AG04450 (cell line): ENCODE data around the gene ITSN1. TPM values are rescaled to one million over a fixed set of nuclear protein-coding genes. Genes with fewer than 3 reads are reported as not detected.

ENCODE experiments used
- CTCF ChIA-PET: fragments of 300-600, 350-600 bp; formaldehyde crosslinking; extraction: SDS; loops from one replicate; lab custom pipeline; 2022; ENCODE audit warnings: antibody characterized with exemption, inconsistent platforms; lab: Charles Lee
- POLR2A ChIA-PET: fragments of 350-600 bp; formaldehyde crosslinking; extraction: SDS; loops from one replicate; lab custom pipeline; 2021; ENCODE audit warnings: antibody characterized with exemption, inconsistent platforms; lab: Yijun Ruan, JAX
- DNase-seq: peaks from one replicate; pipeline ENCODE4 v3.0.0-alpha.2; 2011; ENCODE audit warnings: low read depth, low spot score
- H3K27ac ChIP-seq: one replicate; pipeline ENCODE4 v1.5.1; 2012; ENCODE audit warnings: low read depth, low read length, control low read depth
- H3K27me3 ChIP-seq: one replicate; pipeline ENCODE4 v1.6.0; 2012; ENCODE audit warnings: low read length; ENCODE audit not compliant: control insufficient read depth, insufficient read depth
- H3K4me3 ChIP-seq: 2 replicates; pipeline ENCODE4 v1.5.1; 2011; ENCODE audit warnings: mild to moderate bottlenecking, low read depth, low read length, control low read depth
- H3K9me3 ChIP-seq: 2 replicates; pipeline ENCODE4 v1.5.1; 2012; ENCODE audit warnings: low read length; ENCODE audit not compliant: control insufficient read depth, insufficient read depth
- polyA plus RNA-seq: library from polyadenylated mRNA; depleted of rRNA; stranded (reverse); fragments of >200 nt; gene quantifications from 2 replicates; pipeline ENCODE4 v1.2.3, GENCODE V29; 2011; rRNA removed
- TF ChIP-seq, protein P1 (sequence below): IDR thresholded peaks from 2 replicates; pipeline ENCODE4 v1.5.1; 2011; ENCODE audit warnings: low read depth, low read length, control low read depth, inconsistent platforms

The ITSN1 gene
- polyA plus RNA-seq, 1 experiment: 51.5 TPM

DNA sequence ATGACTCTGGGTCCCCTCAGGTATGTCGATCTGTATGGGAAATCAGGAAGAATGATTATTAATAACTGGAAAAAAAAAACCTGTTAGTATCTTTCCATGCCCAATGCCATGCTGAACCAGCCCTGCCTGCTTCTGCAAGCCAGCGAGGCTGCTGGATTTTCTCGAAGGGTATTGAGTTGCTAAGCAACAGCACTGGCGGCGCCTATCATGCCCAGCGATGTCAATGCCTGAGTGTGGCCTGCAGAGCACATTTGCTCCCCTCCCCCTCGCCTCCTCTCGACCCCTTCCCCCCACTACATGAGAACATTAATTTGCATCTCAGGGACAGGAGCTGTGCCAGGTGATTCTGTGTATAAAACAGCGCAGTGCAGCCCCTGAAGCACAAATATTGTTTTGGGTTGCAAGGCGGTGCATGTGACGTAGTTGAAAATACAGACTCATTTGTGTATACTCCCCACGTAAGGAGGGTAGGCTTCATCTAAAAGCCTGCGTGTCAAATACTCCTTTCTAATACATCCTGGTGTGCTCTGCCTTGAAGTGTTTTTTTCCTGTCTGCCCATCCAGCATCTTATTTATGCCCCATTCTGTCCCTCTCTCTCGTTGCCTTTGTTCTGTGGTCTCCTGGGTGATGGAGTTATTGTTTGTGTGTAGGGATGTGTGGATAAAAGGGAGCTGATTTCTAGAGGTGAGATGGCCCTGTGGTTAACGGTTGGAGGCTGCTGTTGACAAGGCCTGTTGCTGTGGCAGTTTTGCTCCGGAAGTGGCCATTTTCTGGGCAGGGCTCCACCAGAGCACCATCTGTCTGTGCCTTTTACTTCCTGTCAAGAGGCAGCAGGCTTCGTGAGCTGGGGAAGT is 306.0 kb downstream of the ITSN1 start:
- Histone ChIP-seq H3K27ac (peak overlapping the region; percentile 89), H3K4me3 (peak overlapping the region; percentile 41), H3K9me3 (no peaks in the 10 kb centered on the region), H3K27me3 (no peaks in the 10 kb centered on the region)
- ChIA-PET POLR2A (interaction anchor here (0.6 to 1.3 kb wide), 6 partner anchors 29 to 693 kb away, joined by 3 to 12 read pairs (median 4); partner anchors contain the start of genes MRPS6 and SLC5A3), CTCF (interaction anchor here (0.6 to 1.3 kb wide), 6 partner anchors 24 to 414 kb away, joined by 3 to 4 read pairs (median 3); no protein-coding TSS in a partner anchor)
- no peak for DNase-seq
- TF ChIP-seq, protein P1, sequence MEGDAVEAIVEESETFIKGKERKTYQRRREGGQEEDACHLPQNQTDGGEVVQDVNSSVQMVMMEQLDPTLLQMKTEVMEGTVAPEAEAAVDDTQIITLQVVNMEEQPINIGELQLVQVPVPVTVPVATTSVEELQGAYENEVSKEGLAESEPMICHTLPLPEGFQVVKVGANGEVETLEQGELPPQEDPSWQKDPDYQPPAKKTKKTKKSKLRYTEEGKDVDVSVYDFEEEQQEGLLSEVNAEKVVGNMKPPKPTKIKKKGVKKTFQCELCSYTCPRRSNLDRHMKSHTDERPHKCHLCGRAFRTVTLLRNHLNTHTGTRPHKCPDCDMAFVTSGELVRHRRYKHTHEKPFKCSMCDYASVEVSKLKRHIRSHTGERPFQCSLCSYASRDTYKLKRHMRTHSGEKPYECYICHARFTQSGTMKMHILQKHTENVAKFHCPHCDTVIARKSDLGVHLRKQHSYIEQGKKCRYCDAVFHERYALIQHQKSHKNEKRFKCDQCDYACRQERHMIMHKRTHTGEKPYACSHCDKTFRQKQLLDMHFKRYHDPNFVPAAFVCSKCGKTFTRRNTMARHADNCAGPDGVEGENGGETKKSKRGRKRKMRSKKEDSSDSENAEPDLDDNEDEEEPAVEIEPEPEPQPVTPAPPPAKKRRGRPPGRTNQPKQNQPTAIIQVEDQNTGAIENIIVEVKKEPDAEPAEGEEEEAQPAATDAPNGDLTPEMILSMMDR: no peak

DNA sequence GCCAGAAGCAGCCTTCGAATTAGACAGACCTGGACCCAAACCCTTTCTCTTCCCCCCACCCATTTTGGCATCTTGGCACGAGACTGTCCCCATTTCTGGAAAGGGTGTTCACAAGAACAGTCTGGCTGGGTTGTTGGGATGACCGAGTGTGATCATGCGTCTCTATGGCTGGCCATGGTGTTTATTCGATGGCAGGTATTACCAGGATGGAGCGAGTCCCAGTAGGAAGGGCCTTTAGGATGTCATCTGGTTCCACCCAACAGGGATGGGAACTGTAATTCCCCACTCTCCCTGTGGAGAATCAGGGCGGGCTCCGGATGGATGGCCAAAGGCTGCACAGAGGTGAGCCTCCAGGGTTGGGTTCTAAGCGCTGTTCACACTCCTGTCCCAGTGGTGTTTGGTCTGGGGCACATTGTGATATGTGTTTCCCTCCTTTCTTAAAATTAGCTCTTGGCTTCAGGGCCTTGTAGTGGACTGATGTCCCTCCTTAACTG is 306.7 kb downstream of the ITSN1 start:
- H3K27me3 ChIP-seq: no peaks in the 10 kb centered on the region
- H3K9me3 ChIP-seq: no peaks in the 10 kb centered on the region
- CTCF ChIA-PET: interaction anchor here (0.6 to 1.3 kb wide), 2 partner anchors 25 to 231 kb away, joined by 3 read pairs; no protein-coding TSS in a partner anchor
- TF ChIP-seq, protein P1: no peak
- DNase-seq: no peak
- H3K27ac ChIP-seq: peak overlapping the region; percentile 89
- no peak overlapping the region for H3K4me3 ChIP-seq
- POLR2A ChIA-PET: no interaction called here

Other genes starting within 250 kb of the ITSN1 start
- gene IFNGR2, start 239.1 kb upstream of the ITSN1 start, polyA plus RNA-seq: 90.8 and 93.4 TPM in 2 replicates
- gene TMEM50B, start 162.5 kb upstream of the ITSN1 start, polyA plus RNA-seq: 24.4 and 33.8 TPM in 2 replicates
- 1.3 and 1.9 TPM in 2 replicates for gene DNAJC28, start 150.8 kb upstream of the ITSN1 start, polyA plus RNA-seq
- gene GART, start 100.4 kb upstream of the ITSN1 start, polyA plus RNA-seq: 26.1 and 31.4 TPM in 2 replicates
- gene SON, start 99.5 kb upstream of the ITSN1 start, polyA plus RNA-seq: 103 and 113 TPM in 2 replicates
- gene DONSON, start 53.8 kb upstream of the ITSN1 start, polyA plus RNA-seq: 15.2 and 20.7 TPM in 2 replicates
- gene CRYZL1, start 760 bp upstream of the ITSN1 start, polyA plus RNA-seq: 43.9 and 58.4 TPM in 2 replicates